Common myeloid progenitor, CD34-positive (primary cell): ENCODE results near the gene CD6.

ENCODE experiments used
- CTCF ChIA-PET: fragments of 350-600 bp; sonication (Branson Sonifier 250); formaldehyde crosslinking; loops from one replicate; lab custom pipeline; 2021; ENCODE audit warnings: antibody characterized with exemption; lab: Charles Lee
- POLR2A ChIA-PET: fragments of 350-600 bp; sonication (Branson Sonifier 250); formaldehyde crosslinking; loops from one replicate; lab custom pipeline; 2021; ENCODE audit warnings: antibody characterized with exemption; lab: Charles Lee
- DNase-seq, 3 donors: peaks; one replicate each; pipeline versions ENCODE4 v3.0.0 to v3.0.0-alpha.2; 2013
- H3K27ac ChIP-seq, 2 experiments: 1 replicate in 1 of 2; 2 replicates in 1 of 2; pipeline ENCODE4 v1.7.0; 2013; ENCODE audit warnings: inconsistent platforms in 2 of 2, low read length in 2 of 2, mild to moderate bottlenecking in 2 of 2, low read depth in 1 of 2, moderate library complexity in 1 of 2; ENCODE audit not compliant: severe bottlenecking in 2 of 2, insufficient read depth in 1 of 2, poor library complexity in 1 of 2
- H3K27me3 ChIP-seq, 5 experiments: replicated peaks in 2 of 5; 1 replicate in 3 of 5; 2 replicates in 2 of 5; pipeline versions ENCODE4 v1.6.1 to v1.7.0; 2013; ENCODE audit warnings: low read length in 4 of 5, mild to moderate bottlenecking in 2 of 5, moderate library complexity in 2 of 5, inconsistent platforms in 1 of 5; ENCODE audit not compliant: insufficient read depth in 5 of 5, control insufficient read depth in 4 of 5
- H3K36me3 ChIP-seq, 4 experiments: 1 replicate in 2 of 4; 2 replicates in 2 of 4; pipeline versions ENCODE4 v1.6.1 to v1.7.0; 2013; ENCODE audit warnings: low read length in 3 of 4, control low read depth in 1 of 4, mild to moderate bottlenecking in 1 of 4; ENCODE audit not compliant: control insufficient read depth in 4 of 4, insufficient read depth in 4 of 4
- H3K4me1 ChIP-seq, 4 experiments: 1 replicate in 3 of 4; 2 replicates in 1 of 4; pipeline versions ENCODE4 v1.6.1 to v1.7.1; 2013; ENCODE audit warnings: low read length in 3 of 4, mild to moderate bottlenecking in 3 of 4, control low read depth in 1 of 4, inconsistent platforms in 1 of 4, moderate library complexity in 1 of 4; ENCODE audit not compliant: control insufficient read depth in 4 of 4, insufficient read depth in 4 of 4; ENCODE audit errors: control extremely low read depth in 1 of 4
- H3K4me3 ChIP-seq, 7 experiments: 1 replicate in 4 of 7; 2 replicates in 3 of 7; pipeline versions ENCODE4 v1.5.1 to v1.7.0; 2013; ENCODE audit warnings: mild to moderate bottlenecking in 7 of 7, low read length in 6 of 7, moderate library complexity in 6 of 7, inconsistent platforms in 2 of 7, low read depth in 2 of 7, control low read depth in 1 of 7; ENCODE audit not compliant: insufficient read depth in 4 of 7, control insufficient read depth in 1 of 7; ENCODE audit errors: extremely low read depth in 1 of 7
- H3K9me3 ChIP-seq, 5 experiments: 1 replicate in 4 of 5; 2 replicates in 1 of 5; pipeline versions ENCODE4 v1.6.1 to v1.7.1; 2013; ENCODE audit warnings: low read length in 4 of 5, mild to moderate bottlenecking in 2 of 5, inconsistent platforms in 1 of 5, low read depth in 1 of 5, moderate library complexity in 1 of 5; ENCODE audit not compliant: control insufficient read depth in 4 of 5, insufficient read depth in 2 of 5; ENCODE audit errors: control extremely low read depth in 1 of 5
- whole genome bisulfite sequencing: methylation state at CpG from one replicate; pipeline ENCODE4 v1.1.5; 2013; ENCODE audit not compliant: insufficient coverage; 5-methylcytosine and 5-hydroxymethylcytosine counted together

Gene CD6

DNA sequence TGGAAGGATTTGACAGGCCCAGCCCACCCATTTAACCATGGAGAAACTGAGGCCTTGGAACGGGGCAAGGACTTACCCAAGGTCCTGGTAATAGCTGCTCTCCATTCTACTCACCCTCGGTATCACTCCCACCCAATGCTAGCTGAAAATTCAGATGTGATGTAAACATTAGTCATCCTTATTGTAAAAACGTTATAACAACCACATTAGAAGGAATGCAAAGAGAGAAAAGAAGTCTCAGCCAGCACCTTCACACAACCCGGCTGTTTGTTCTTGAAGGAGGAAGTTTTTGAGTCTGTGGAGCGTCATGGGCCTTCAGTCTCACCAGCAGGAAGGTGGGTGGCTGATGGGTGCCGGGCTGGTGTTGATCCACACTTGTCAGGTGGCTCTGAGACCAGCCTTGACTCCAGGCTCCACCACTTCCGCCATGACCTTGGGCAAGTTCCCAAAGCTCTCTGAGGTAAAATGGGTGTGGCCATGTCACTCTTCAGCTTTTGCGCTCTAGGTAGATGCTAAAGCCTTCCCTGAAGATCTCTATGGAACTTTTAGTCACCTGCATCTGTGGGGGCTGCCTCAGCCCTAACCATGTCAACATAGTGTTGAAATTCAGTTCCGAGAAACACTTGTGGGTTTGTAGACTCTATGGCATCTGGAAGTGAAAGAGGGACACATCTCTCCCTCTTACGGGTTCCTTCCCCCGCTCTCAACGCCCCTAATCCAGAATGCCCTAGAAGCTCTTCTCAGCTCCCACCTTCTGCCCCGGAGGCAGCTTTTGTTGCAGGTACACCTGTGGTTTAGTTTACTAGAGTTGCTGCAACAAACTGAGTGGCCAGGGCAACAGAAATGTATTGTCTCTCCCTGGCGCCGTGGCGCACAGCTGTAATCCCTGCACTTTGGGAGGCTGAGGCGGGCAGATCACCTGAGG is 14.8 kb downstream of the CD6 start:
- Histone ChIP-seq H3K4me3 (no peak overlapping the region), H3K4me1 (no peaks in the 10 kb centered on the region), H3K27me3 (no peaks in the 10 kb centered on the region), H3K27ac (peak overlapping the region in 1 of 2 experiments; percentile 2), H3K9me3 (no peaks in the 10 kb centered on the region), H3K36me3 (no peaks in the 10 kb centered on the region)
- ChIA-PET POLR2A (no interaction called here), CTCF (interaction anchor here (2.8 kb wide), 1 partner anchor 17 kb away, joined by 12 read pairs; no protein-coding TSS in a partner anchor)
- WGBS: 92% methylated on average over 11 of the region's 17 CpGs
- DNase-seq: peak in 1 of 3 donors; percentile 30

DNA sequence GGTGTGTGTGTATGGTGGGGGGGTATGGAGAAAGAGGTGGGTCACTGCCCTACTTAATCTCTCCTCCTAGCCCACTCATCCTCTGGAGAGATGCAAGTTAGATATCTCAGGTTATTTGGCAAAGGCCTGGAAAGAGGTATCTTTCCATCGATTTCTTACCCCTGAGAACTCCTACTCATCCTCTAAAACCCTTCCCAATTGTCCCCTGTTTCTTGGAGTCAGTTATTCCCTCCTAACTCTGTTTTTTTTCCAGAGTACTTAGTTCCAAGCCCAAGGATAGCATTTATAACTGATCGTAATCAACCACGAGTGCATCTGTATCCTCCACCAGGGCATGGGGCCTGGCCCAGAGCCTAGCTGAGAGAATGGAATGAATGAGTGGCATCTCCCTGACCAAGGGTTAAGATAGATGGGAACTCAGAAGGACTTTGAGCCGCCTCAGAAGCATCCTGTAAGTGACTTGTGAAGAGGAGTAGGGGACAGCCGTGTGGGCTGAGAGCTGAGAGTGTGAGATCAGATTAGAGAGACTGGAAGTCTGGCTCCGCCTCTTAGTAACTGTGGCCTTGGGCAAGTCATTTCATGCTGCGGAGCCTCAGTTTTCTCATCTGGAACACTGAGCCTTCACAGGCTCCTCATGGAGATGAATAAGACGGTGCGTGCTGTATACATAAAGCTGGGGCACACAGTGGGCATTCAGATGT is 16.2 kb downstream of the CD6 start:
- Histone ChIP-seq H3K4me3 (no peak overlapping the region), H3K4me1 (no peaks in the 10 kb centered on the region), H3K27me3 (no peaks in the 10 kb centered on the region), H3K9me3 (no peaks in the 10 kb centered on the region), H3K27ac (no peak overlapping the region), H3K36me3 (no peaks in the 10 kb centered on the region)
- ChIA-PET CTCF (interaction anchor here (2.8 kb wide), 1 partner anchor 19 kb away, joined by 12 read pairs; no protein-coding TSS in a partner anchor), POLR2A (no interaction called here)
- 99% methylated on average over 7 of the region's 9 CpGs for WGBS
- no peak for DNase-seq

DNA sequence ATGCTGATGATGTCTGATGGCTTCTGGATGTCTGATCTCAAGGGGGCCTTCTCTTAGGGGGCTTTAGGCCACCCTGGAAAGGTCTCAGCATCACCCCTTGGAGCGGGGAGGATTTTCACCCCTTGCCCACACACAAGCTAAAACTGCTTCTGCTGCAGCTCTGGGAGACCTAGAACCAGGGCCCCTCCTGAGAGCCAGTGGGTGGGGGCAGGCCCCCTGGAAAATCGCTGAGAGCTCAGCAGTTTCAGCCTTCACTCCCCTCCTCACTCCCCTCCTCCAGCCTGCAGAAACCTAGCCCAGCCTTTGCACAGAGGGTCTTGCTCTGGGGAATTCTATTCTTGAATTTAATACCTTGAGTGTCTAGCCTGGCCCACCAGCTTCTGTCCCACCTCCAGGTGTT is 17.2 kb downstream of the CD6 start:
- Histone ChIP-seq H3K4me1 (peaks cover 0 to 9% (median 0%) of the 10 kb centered on the region in 4 experiments), H3K9me3 (no peaks in the 10 kb centered on the region), H3K36me3 (no peaks in the 10 kb centered on the region), H3K27ac (no peak overlapping the region), H3K4me3 (no peak overlapping the region), H3K27me3 (no peaks in the 10 kb centered on the region)
- DNase-seq: no peak
- CTCF ChIA-PET: interaction anchor here (0.5 kb wide), 1 partner anchor 117 kb away, joined by 3 read pairs; no protein-coding TSS in a partner anchor
- 92% methylated on average over 2 of the region's 2 CpGs for WGBS
- POLR2A ChIA-PET: no interaction called here

DNA sequence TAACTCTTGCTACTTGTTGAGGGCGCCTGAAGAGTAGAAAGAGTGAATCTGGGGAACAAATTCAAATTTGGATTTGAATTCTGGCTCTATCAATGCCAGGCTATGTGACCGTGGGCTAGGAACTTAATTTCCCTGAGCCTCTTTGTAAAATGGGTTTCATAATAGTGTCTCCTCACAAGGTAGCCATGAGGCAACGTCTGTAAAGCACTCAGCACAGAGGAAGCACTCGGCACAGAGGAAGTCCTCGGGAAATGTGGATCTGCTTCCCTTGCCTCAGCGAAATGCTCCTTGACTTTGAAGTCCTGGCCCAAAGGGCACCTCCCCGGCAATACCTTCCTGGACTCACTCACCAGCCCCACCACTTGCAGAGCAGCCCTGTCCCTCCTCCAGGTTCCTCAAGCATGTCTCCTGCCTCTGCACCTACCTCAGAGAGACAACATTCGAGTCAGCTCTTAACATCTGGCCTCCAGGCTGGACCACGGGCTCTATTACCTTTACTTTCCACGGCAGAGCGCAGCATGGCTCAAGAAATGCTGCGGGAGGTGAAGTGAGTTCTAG is 17.7 kb downstream of the CD6 start:
- no peak overlapping the region for H3K27ac ChIP-seq
- H3K27me3 ChIP-seq: no peaks in the 10 kb centered on the region
- ChIA-PET POLR2A (no interaction called here), CTCF (no interaction called here)
- H3K4me3 ChIP-seq: no peak overlapping the region
- H3K9me3 ChIP-seq: no peaks in the 10 kb centered on the region
- peaks cover 0 to 11% (median 0%) of the 10 kb centered on the region in 4 experiments for H3K4me1 ChIP-seq
- DNase-seq: no peak
- H3K36me3 ChIP-seq: no peaks in the 10 kb centered on the region
- whole genome bisulfite sequencing: 74% methylated on average over 11 of the region's 12 CpGs

DNA sequence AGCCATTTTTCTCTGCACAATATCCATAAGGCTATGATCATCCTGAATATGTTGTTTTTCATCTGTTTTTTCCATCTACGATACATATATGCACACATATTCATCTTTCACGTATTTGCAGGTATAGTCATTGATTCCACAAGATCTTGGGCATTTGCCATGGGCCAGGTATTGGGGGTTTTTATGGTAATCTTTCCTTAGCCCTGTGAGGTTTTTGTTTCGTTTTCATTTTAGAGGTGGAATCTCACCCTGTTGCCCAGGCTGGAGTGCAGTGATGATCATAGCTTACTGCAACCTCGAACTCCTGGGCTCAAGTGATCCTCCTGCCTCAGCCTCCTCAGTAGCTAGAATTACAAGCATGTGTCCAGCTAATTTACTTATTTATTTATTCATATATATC is 20.0 kb downstream of the CD6 start:
- POLR2A ChIA-PET: no interaction called here
- Histone ChIP-seq H3K9me3 (no peaks in the 10 kb centered on the region), H3K27me3 (no peaks in the 10 kb centered on the region), H3K27ac (no peak overlapping the region), H3K36me3 (no peaks in the 10 kb centered on the region), H3K4me3 (no peak overlapping the region), H3K4me1 (peaks cover 0 to 20% (median 2%) of the 10 kb centered on the region in 4 experiments)
- CTCF ChIA-PET: interaction anchor here (0.8 to 1.6 kb wide), 3 partner anchors 21 to 128 kb away, joined by 3 read pairs; no protein-coding TSS in a partner anchor
- WGBS: 60% methylated on average over 1 of the region's 4 CpGs
- no peak for DNase-seq

DNA sequence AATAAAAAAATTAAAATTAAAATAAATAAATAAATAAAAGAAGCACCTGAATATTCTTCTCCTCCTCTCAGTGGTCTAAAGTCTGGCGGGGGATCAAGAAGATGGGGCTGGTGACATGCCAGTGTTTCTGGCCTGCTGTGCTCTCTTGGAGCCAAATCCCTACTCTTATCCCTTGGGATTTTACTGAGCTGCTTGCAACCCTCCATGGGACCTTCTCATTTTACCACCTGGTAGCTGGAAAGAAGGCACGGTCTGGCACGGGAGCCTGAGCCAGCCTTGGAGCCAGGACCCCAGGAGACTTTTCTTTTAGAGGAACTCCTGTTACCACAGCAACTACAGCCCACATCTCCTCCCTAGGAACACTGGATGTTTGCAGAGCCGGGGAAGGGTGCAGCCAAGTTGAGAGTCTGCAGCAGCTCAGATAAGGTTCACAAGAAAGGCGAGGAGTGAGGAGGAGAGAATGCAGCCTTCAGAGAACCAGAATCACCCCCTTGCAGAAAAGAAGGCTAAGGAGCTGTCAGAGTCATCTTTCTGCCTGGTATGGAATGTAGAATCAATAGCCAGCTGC is 21.4 kb downstream of the CD6 start:
- CTCF ChIA-PET: interaction anchor here (1.6 to 1.7 kb wide), 2 partner anchors 11 to 127 kb away, joined by 3 to 7 read pairs; no protein-coding TSS in a partner anchor

More for the DNA sequence above, 21.4 kb downstream of the CD6 start:
- H3K36me3 ChIP-seq: no peaks in the 10 kb centered on the region
- H3K9me3 ChIP-seq: no peaks in the 10 kb centered on the region
- no peak overlapping the region for H3K27ac ChIP-seq
- no peak overlapping the region for H3K4me3 ChIP-seq
- DNase-seq: peak; percentile 35 to 78 (median 66)
- POLR2A ChIA-PET: no interaction called here
- 6% methylated on average over 2 of the region's 5 CpGs for WGBS
- peaks cover 0 to 20% (median 2%) of the 10 kb centered on the region in 4 experiments for H3K4me1 ChIP-seq
- no peaks in the 10 kb centered on the region for H3K27me3 ChIP-seq
